ENCODE measurements around the gene TAF1A. TPM values are rescaled to one million over a fixed set of nuclear protein-coding genes. Genes with fewer than 3 reads are reported as not detected.

The TAF1A gene
- total and polyA plus RNA-seq, 10 of the 15 experiments (the other 5 are each of a cell fraction or from before 2014, with no cell fraction given): 7.7 to 17.9 (median 12.0) TPM

DNA sequence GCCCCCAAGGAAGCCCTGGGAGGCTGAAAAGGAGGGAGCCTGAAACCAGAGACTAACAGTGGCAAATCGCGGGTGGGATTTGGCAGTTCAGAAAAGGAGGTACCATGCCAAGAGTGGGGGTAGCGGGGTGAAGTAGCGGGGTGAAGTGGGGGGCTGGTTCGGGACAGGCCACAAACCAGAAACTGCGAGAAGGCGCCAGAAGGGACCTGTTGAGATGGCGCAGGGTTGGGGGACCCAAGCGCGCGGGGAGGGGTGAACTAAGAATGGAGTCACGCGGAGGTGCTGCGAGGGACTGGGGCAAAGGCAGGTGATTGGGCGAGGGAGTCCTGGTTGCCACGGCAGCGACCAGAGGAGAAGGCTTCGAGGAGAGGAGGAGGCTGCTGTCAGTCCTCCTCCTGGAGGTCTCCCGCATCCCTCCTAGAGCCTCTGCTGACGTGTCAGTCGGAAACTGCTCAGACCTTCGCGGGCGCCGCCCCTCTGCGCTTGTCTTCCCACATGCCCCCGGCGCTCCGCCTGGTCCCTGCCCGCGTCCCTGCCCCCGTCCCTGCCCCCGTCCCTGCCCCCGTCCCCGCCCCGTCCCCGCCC, 27.7 kb upstream of the TAF1A start:
- ChIA-PET RAD21 (ENCODE audit: unreplicated experiment) (no interaction called here), POLR2A (interaction anchor here (0.6 to 0.8 kb wide), 2 partner anchors 28 to 180 kb away, joined by 3 to 9 read pairs; partner anchors contain the start of gene TAF1A), CTCF (interaction anchor here (0.7 to 4.3 kb wide), 2 partner anchors 17 to 19 kb away, joined by 3 to 22 read pairs; no protein-coding TSS in a partner anchor), SMC1A (ENCODE audit: uncharacterized antibody, unreplicated experiment) (interaction anchor here (1.6 to 2.0 kb wide), 2 partner anchors 17 to 27 kb away, joined by 5 to 8 read pairs; partner anchors contain the start of gene TAF1A)
- peak overlapping the region; percentile 90 for H2AFZ ChIP-seq (ENCODE audit: control insufficient read depth, low read depth, low read length)
- H4K20me1 ChIP-seq (ENCODE audit: control insufficient read depth, insufficient read depth): no peaks in the 10 kb centered on the region
- H3K79me2 ChIP-seq (ENCODE audit: control insufficient read depth, insufficient read depth, low read length): no peaks in the 10 kb centered on the region; the same call in 1 of the 2 replicates
- no TSS peak for BruUV-seq (replicated peaks)
- peaks cover 7% of the 10 kb centered on the region; the same call in 1 of the 2 replicates for H3K4me1 ChIP-seq (ENCODE audit: control insufficient read depth, insufficient read depth, low read length)
- H3K4me2 ChIP-seq (ENCODE audit: control insufficient read depth, insufficient read depth): peak overlapping the region; percentile 84
- H3K36me3 ChIP-seq (ENCODE audit: control insufficient read depth in 2 of 2, insufficient read depth in 2 of 2, low read length in 1 of 2): no peaks in the 10 kb centered on the region
- in situ Hi-C loops (cut with MboI): no loop called here
- DNase-seq (ENCODE audit: low read depth, low spot score) (peak; percentile 61), ATAC-seq (peak; percentile 87), FAIRE-seq (peak; percentile 98)
- H3K4me3 ChIP-seq: peak overlapping the region; percentile 67
- H3K27me3 ChIP-seq (replicated peaks in 1 of 2; ENCODE audit: control insufficient read depth in 2 of 2, insufficient read depth in 2 of 2, low read length in 1 of 2): no peaks in the 10 kb centered on the region; a peak in 1 of 4 replicates
- no peaks in the 10 kb centered on the region for H3K9me3 ChIP-seq (replicated peaks; ENCODE audit: control insufficient read depth, insufficient read depth, low read length)
- peak overlapping the region; percentile 62 for H3K9ac ChIP-seq (ENCODE audit: control insufficient read depth, insufficient read depth, low read length)
- under 1% methylated on average over 19 of the region's 37 CpGs for WGBS (ENCODE audit: insufficient coverage, insufficient replicate concordance, low lambda C conversion rate, missing lambda C conversion rate)
- intact Hi-C loops (cut with micrococcal nuclease; ENCODE audit: unreplicated experiment): loop anchor here (5.0 kb wide), 1 partner anchor 35 kb away; no protein-coding TSS in a partner anchor
- peak overlapping the region; percentile 23 for H3K27ac ChIP-seq (ENCODE audit: control insufficient read depth, insufficient read depth)
- TF ChIP-seq ZSCAN29 (IDR thresholded peaks at IDR 0.05) (no peak), PML (IDR thresholded peaks at IDR 0.05; ENCODE audit: low read length) (no peak), SKIL (IDR thresholded peaks at IDR 0.05; ENCODE audit: low read depth, poor library complexity, severe bottlenecking) (no peak), ZNF384 (IDR thresholded peaks at IDR 0.05; ENCODE audit: borderline replicate concordance, low read depth, low read length) (no peak), TAF1 (IDR thresholded peaks at IDR 0.05; ENCODE audit: borderline replicate concordance, low read depth, low read length) (no peak), EGR1 (IDR thresholded peaks at IDR 0.05; ENCODE audit: borderline replicate concordance in 1 of 2, low read depth in 2 of 2, low read length in 2 of 2) (peak in 1 of 2 experiments; percentile 50; a peak in 1 of 3 replicates), BHLHE40 (IDR thresholded peaks at IDR 0.05; ENCODE audit: borderline replicate concordance in 1 of 2, low read depth in 2 of 2, low read length in 1 of 2) (peak; percentile 27 to 51; a peak in 3 of 4 replicates), RCOR1 (conservative IDR thresholded peaks at IDR 0.05; ENCODE audit: low read depth, low read length) (no peak), KLF5 (IDR thresholded peaks at IDR 0.05; ENCODE audit: partially characterized antibody) (no peak), NFXL1 (IDR thresholded peaks at IDR 0.05; ENCODE audit: borderline replicate concordance) (peak; percentile 90), RUNX3 (IDR thresholded peaks at IDR 0.05; ENCODE audit: low read length) (no peak), CREM (IDR thresholded peaks at IDR 0.05; ENCODE audit: low read depth) (peak; percentile 13; the same call in 1 of the 2 replicates), RELA (IDR thresholded peaks at IDR 0.05; ENCODE audit: borderline replicate concordance, partially characterized antibody) (no peak), SP1 (IDR thresholded peaks at IDR 0.05; ENCODE audit: low read depth, low read length) (peak; percentile 83), ETV6 (conservative IDR thresholded peaks at IDR 0.05 in 1 of 2, IDR thresholded peaks at IDR 0.05 in 1 of 2; ENCODE audit: borderline replicate concordance in 1 of 2, low read depth in 1 of 2) (no peak), IRF4 (IDR thresholded peaks at IDR 0.05; ENCODE audit: low read depth, low read length) (no peak)
- TF ChIP-seq, protein P1, sequence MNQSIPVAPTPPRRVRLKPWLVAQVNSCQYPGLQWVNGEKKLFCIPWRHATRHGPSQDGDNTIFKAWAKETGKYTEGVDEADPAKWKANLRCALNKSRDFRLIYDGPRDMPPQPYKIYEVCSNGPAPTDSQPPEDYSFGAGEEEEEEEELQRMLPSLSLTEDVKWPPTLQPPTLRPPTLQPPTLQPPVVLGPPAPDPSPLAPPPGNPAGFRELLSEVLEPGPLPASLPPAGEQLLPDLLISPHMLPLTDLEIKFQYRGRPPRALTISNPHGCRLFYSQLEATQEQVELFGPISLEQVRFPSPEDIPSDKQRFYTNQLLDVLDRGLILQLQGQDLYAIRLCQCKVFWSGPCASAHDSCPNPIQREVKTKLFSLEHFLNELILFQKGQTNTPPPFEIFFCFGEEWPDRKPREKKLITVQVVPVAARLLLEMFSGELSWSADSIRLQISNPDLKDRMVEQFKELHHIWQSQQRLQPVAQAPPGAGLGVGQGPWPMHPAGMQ (IDR thresholded peaks at IDR 0.05; ENCODE audit: borderline replicate concordance): no peak
- TF ChIP-seq, protein P2, sequence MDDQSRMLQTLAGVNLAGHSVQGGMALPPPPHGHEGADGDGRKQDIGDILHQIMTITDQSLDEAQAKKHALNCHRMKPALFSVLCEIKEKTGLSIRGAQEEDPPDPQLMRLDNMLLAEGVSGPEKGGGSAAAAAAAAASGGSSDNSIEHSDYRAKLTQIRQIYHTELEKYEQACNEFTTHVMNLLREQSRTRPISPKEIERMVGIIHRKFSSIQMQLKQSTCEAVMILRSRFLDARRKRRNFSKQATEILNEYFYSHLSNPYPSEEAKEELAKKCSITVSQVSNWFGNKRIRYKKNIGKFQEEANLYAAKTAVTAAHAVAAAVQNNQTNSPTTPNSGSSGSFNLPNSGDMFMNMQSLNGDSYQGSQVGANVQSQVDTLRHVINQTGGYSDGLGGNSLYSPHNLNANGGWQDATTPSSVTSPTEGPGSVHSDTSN (IDR thresholded peaks at IDR 0.05; ENCODE audit: insufficient replicate concordance, low read depth, low read length): peak; percentile 91

All from GM12878 (cell line).